HepG2 (cell line): ENCODE data around the gene SPAG7. TPM values are rescaled to one million over a fixed set of nuclear protein-coding genes. Genes with fewer than 3 reads are reported as not detected.

Experiments used
- ATAD3A ChIP-seq: sonication (generic); formaldehyde crosslinking; IDR thresholded peaks from 2 replicates; pipeline ENCODE4 v1.4.0; 2020; ENCODE audit warnings: missing genetic modification reagents
- CHCHD3 ChIP-seq: sonication (generic); formaldehyde crosslinking; IDR thresholded peaks from 2 replicates; pipeline ENCODE4 v1.8.0; 2022; ENCODE audit warnings: mild to moderate bottlenecking, missing genetic modification reagents, moderate library complexity
- CREM ChIP-seq, 2 experiments: sonication (generic) in 1 of 2; formaldehyde crosslinking in 1 of 2; IDR thresholded peaks; 2 replicates each; pipeline versions ENCODE4 v1.4.0 to v1.6.1; 2016 to 2020; ENCODE audit warnings: antibody characterized with exemption in 1 of 2, mild to moderate bottlenecking in 1 of 2, missing genetic modification reagents in 1 of 2
- DMAP1 ChIP-seq: IDR thresholded peaks from 2 replicates; pipeline ENCODE4 v1.6.1; 2016
- HIVEP1 ChIP-seq: sonication (generic); formaldehyde crosslinking; IDR thresholded peaks from 2 replicates; pipeline ENCODE4 v1.4.0; 2020; ENCODE audit warnings: mild to moderate bottlenecking, missing genetic modification reagents
- HNRNPK ChIP-seq: fragments of 200-400 bp; formaldehyde crosslinking; IDR thresholded peaks from 2 replicates; pipeline ENCODE4 v1.6.1; 2018; ENCODE audit warnings: low read length, low read depth, moderate library complexity, mild to moderate bottlenecking; ENCODE audit not compliant: poor library complexity, severe bottlenecking
- RARG ChIP-seq: sonication (generic); formaldehyde crosslinking; IDR thresholded peaks from 2 replicates; pipeline ENCODE4 v1.4.0; 2020; ENCODE audit warnings: low read depth, mild to moderate bottlenecking, missing genetic modification reagents
- RBFOX2 ChIP-seq: fragments of 200-400 bp; formaldehyde crosslinking; IDR thresholded peaks from 2 replicates; pipeline ENCODE4 v1.6.1; 2017; ENCODE audit warnings: low read depth, mild to moderate bottlenecking, low read length
- RERE ChIP-seq: IDR thresholded peaks from 2 replicates; pipeline ENCODE4 v1.6.1; 2016; ENCODE audit warnings: low read depth, missing genetic modification reagents, missing compliant biosample characterization
- SMAD1 ChIP-seq: sonication (generic); formaldehyde crosslinking; IDR thresholded peaks from 2 replicates; pipeline ENCODE4 v1.4.0; 2020; ENCODE audit warnings: missing genetic modification reagents, low read depth, mild to moderate bottlenecking, borderline replicate concordance
- TBX2 ChIP-seq: sonication (generic); formaldehyde crosslinking; IDR thresholded peaks from 2 replicates; pipeline ENCODE4 v1.5.0; 2020; ENCODE audit warnings: missing genetic modification reagents, mild to moderate bottlenecking, borderline replicate concordance
- XRCC5 ChIP-seq: fragments of 200-400 bp; formaldehyde crosslinking; optimal IDR thresholded peaks from 2 replicates; pipeline ENCODE3; 2017; ENCODE audit warnings: mild to moderate bottlenecking, low read length
- YY1 ChIP-seq: IDR thresholded peaks from 2 replicates; pipeline ENCODE4 v1.6.1; 2011; ENCODE audit warnings: low read length, low read depth, moderate library complexity, mild to moderate bottlenecking; ENCODE audit not compliant: insufficient read depth, insufficient replicate concordance
- ZBTB4 ChIP-seq: sonication (generic); formaldehyde crosslinking; IDR thresholded peaks from 2 replicates; pipeline ENCODE4 v1.4.0; 2020; ENCODE audit warnings: missing genetic modification reagents, mild to moderate bottlenecking, borderline replicate concordance
- ZFP36L1 ChIP-seq: sonication (generic); formaldehyde crosslinking; IDR thresholded peaks from 2 replicates; pipeline ENCODE4 v1.8.0; 2022; ENCODE audit warnings: mild to moderate bottlenecking, missing genetic modification reagents, moderate library complexity
- ZNF121 ChIP-seq: sonication (generic); formaldehyde crosslinking; IDR thresholded peaks from 2 replicates; pipeline ENCODE4 v1.5.0; 2020; ENCODE audit warnings: mild to moderate bottlenecking, missing genetic modification reagents
- ZNF180 ChIP-seq: sonication (generic); formaldehyde crosslinking; IDR thresholded peaks from 2 replicates; pipeline ENCODE4 v1.4.0; 2020; ENCODE audit warnings: low read depth, missing genetic modification reagents, borderline replicate concordance
- ZNF740 ChIP-seq: sonication (generic); formaldehyde crosslinking; IDR thresholded peaks from 2 replicates; pipeline ENCODE4 v1.4.0; 2020; ENCODE audit warnings: missing genetic modification reagents
- ZSCAN21 ChIP-seq: sonication (generic); formaldehyde crosslinking; IDR thresholded peaks from 2 replicates; pipeline ENCODE4 v1.8.0; 2022; ENCODE audit warnings: mild to moderate bottlenecking, missing genetic modification reagents, moderate library complexity, borderline replicate concordance
- ZSCAN9 ChIP-seq: IDR thresholded peaks from 2 replicates; pipeline ENCODE4 v1.6.1; 2016; ENCODE audit warnings: borderline replicate concordance
- polyA plus RNA-seq, 8 experiments: library from polyadenylated mRNA; depleted of rRNA in 3 of 8; stranded (reverse) in 7 of 8; unstranded in 1 of 8; fragments of >200 nt; fragmentation: Illumina TruSeq in 4 of 8; extraction: Trizol in 4 of 8; gene quantifications; 2 replicates each; pipeline versions ENCODE4 v1.2.1 to v1.2.3, GENCODE V29; 2011 to 2016; ENCODE audit warnings: low read depth in 4 of 8, missing spikeins in 1 of 8, mixed read lengths in 1 of 8; ENCODE audit not compliant: insufficient read depth in 1 of 8
- total RNA-seq, 5 experiments: library from RNA; depleted of rRNA; stranded (reverse); fragments of >200 nt; fragmentation: Illumina TruSeq; extraction: Trizol; gene quantifications; 2 replicates each; pipeline ENCODE4 v1.2.3, GENCODE V29; 2016; ENCODE audit warnings: low read depth in 1 of 5

The SPAG7 gene
- total and polyA plus RNA-seq, 2 of the 13 experiments (the other 11 are each of a cell fraction or from before 2014, with no cell fraction given), result 51.0 to 59.0 TPM

GRCh38 chr17:4997302-4998026, 29.8 kb upstream of the SPAG7 start, which contains the start of the genes INCA1 and KIF1C (continued):
- TF ChIP-seq HNRNPK (no peak), ATAD3A (CRISPR knock-in tag) (no peak), ZFP36L1 (CRISPR knock-in tag) (peak; percentile 83; the same call in 1 of the 2 replicates), CREM (IDR thresholded peaks at IDR 0.05) (no peak), CREM (CRISPR knock-in tag; IDR thresholded peaks at IDR 0.05) (no peak), ZSCAN9 (CRISPR knock-in tag) (no peak), RARG (CRISPR knock-in tag) (no peak), HIVEP1 (peak; percentile 57; the same call in 1 of the 2 replicates), ZNF180 (CRISPR knock-in tag) (no peak), ZNF121 (CRISPR knock-in tag) (no peak), DMAP1 (CRISPR knock-in tag) (no peak; the same call in 1 of the 2 replicates), TBX2 (CRISPR knock-in tag) (peak; percentile 41), ZNF740 (CRISPR knock-in tag) (peak; percentile 30; the same call in 1 of the 2 replicates), XRCC5 (no peak), RBFOX2 (peak; percentile 75), ZSCAN21 (CRISPR knock-in tag) (no peak; the same call in 1 of the 2 replicates), SMAD1 (CRISPR knock-in tag) (no peak), YY1 (peak; percentile 42), CHCHD3 (CRISPR knock-in tag) (no peak), ZBTB4 (CRISPR knock-in tag) (no peak), RERE (no peak)
